ENCODE measurements around the gene TMPRSS13. TPM values are rescaled to one million over a fixed set of nuclear protein-coding genes. Genes with fewer than 3 reads are reported as not detected.

The TMPRSS13 gene
- total RNA-seq, 1 experiment from 2014 or later = 21.7 TPM

- intact Hi-C loops (cut with micrococcal nuclease; ENCODE audit: unreplicated experiment) = no loop called here
Measured at GRCh38 chr11:117860139-117860538, 69.1 kb downstream of the TMPRSS13 start.

GRCh38 chr11:117859488-117860112, 69.6 kb downstream of the TMPRSS13 start:
- no peaks in the 10 kb centered on the region for H4K20me1 ChIP-seq (ENCODE audit: insufficient read depth)
- H3K4me3 ChIP-seq = no peak overlapping the region
- no TSS peak for BruUV-seq (replicated peaks)
- no peaks in the 10 kb centered on the region for H3K9me2 ChIP-seq (ENCODE audit: insufficient read depth)
- ChIA-PET POLR2A (ENCODE audit: unreplicated experiment) (interaction anchor here (0.7 kb wide), 1 partner anchor 500 kb away, joined by 4 read pairs; the partner anchor contains the start of gene UBE4A), CTCF (no interaction called here)
- H3K4me1 ChIP-seq (replicated peaks; ENCODE audit: insufficient read depth) = no peaks in the 10 kb centered on the region
- TF ChIP-seq EZH2 (IDR thresholded peaks at IDR 0.05; ENCODE audit: low read depth) (no peak), CTCF (conservative IDR thresholded peaks at IDR 0.05) (no peak)
- no peak overlapping the region for H2AFZ ChIP-seq
- no peaks in the 10 kb centered on the region for H3F3A ChIP-seq (ENCODE audit: insufficient read depth, low read depth)
- H3K9me3 ChIP-seq (ENCODE audit: insufficient read depth, low read depth) = no peaks in the 10 kb centered on the region
- no peak for DNase-seq
- no peak overlapping the region for H3K4me2 ChIP-seq
- no peak overlapping the region for H3K27ac ChIP-seq
- intact Hi-C loops (cut with micrococcal nuclease; ENCODE audit: unreplicated experiment) = no loop called here
- peaks cover 73% of the 10 kb centered on the region for H3K27me3 ChIP-seq (ENCODE audit: insufficient read depth, low read depth)
- H3K36me3 ChIP-seq (ENCODE audit: low read depth) = no peaks in the 10 kb centered on the region
- H3K79me2 ChIP-seq (ENCODE audit: low read depth) = no peaks in the 10 kb centered on the region

More at GRCh38 chr11:117860139-117860538, 69.1 kb downstream of the TMPRSS13 start:
- CTCF ChIA-PET = no interaction called here
- H3K4me1 ChIP-seq (replicated peaks; ENCODE audit: insufficient read depth) = no peaks in the 10 kb centered on the region
- H3K9me3 ChIP-seq (ENCODE audit: insufficient read depth, low read depth) = no peaks in the 10 kb centered on the region
- no peak overlapping the region for H3K27ac ChIP-seq
- H4K20me1 ChIP-seq (ENCODE audit: insufficient read depth) = no peaks in the 10 kb centered on the region
- no peak overlapping the region for H2AFZ ChIP-seq
- H3K4me3 ChIP-seq = no peak overlapping the region
- TF ChIP-seq CTCF (conservative IDR thresholded peaks at IDR 0.05) (no peak), EZH2 (IDR thresholded peaks at IDR 0.05; ENCODE audit: low read depth) (no peak)
- peaks cover 74% of the 10 kb centered on the region for H3K27me3 ChIP-seq (ENCODE audit: insufficient read depth, low read depth)
- POLR2A ChIA-PET (ENCODE audit: unreplicated experiment) = interaction anchor here (0.7 kb wide), 1 partner anchor 499 kb away, joined by 4 read pairs; the partner anchor contains the start of gene UBE4A
- H3K4me2 ChIP-seq = no peak overlapping the region
- no peaks in the 10 kb centered on the region for H3K9me2 ChIP-seq (ENCODE audit: insufficient read depth)
- no peaks in the 10 kb centered on the region for H3K79me2 ChIP-seq (ENCODE audit: low read depth)
- H3K36me3 ChIP-seq (ENCODE audit: low read depth) = no peaks in the 10 kb centered on the region
- no TSS peak for BruUV-seq (replicated peaks)
- H3F3A ChIP-seq (ENCODE audit: insufficient read depth, low read depth) = no peaks in the 10 kb centered on the region
- no peak for DNase-seq

GRCh38 chr11:117859061-117859460, 70.1 kb downstream of the TMPRSS13 start:
- ChIA-PET CTCF (no interaction called here), POLR2A (ENCODE audit: unreplicated experiment) (no interaction called here)
- Histone ChIP-seq H3K4me1 (replicated peaks; ENCODE audit: insufficient read depth) (no peaks in the 10 kb centered on the region), H3K27me3 (ENCODE audit: insufficient read depth, low read depth) (peaks cover 73% of the 10 kb centered on the region), H3K4me3 (no peak overlapping the region), H3K27ac (no peak overlapping the region), H3F3A (ENCODE audit: insufficient read depth, low read depth) (no peaks in the 10 kb centered on the region), H3K36me3 (ENCODE audit: low read depth) (no peaks in the 10 kb centered on the region), H2AFZ (no peak overlapping the region), H4K20me1 (ENCODE audit: insufficient read depth) (no peaks in the 10 kb centered on the region), H3K9me2 (ENCODE audit: insufficient read depth) (no peaks in the 10 kb centered on the region), H3K9me3 (ENCODE audit: insufficient read depth, low read depth) (no peaks in the 10 kb centered on the region), H3K4me2 (no peak overlapping the region), H3K79me2 (ENCODE audit: low read depth) (no peaks in the 10 kb centered on the region)
- no peak for DNase-seq
- TF ChIP-seq EZH2 (IDR thresholded peaks at IDR 0.05; ENCODE audit: low read depth) (no peak), CTCF (conservative IDR thresholded peaks at IDR 0.05) (no peak)
- intact Hi-C loops (cut with micrococcal nuclease; ENCODE audit: unreplicated experiment) = no loop called here
- BruUV-seq (replicated peaks) = no TSS peak
